HUDEP-2 (cell line): ENCODE data around the gene FBF1.

Experiments used
- DNase-seq, 76 experiments: peaks; one replicate each; lab custom pipeline; 2025; ENCODE audit not compliant: unreplicated experiment in 76 of 76; lab: John Stamatoyannopoulos, UW

FBF1 gene

GRCh38 chr17:75959051-75959838 is 18.4 kb upstream of the FBF1 start:
- DNase-seq: peak in 2 of 76 experiments; percentile 4 to 5

DNA sequence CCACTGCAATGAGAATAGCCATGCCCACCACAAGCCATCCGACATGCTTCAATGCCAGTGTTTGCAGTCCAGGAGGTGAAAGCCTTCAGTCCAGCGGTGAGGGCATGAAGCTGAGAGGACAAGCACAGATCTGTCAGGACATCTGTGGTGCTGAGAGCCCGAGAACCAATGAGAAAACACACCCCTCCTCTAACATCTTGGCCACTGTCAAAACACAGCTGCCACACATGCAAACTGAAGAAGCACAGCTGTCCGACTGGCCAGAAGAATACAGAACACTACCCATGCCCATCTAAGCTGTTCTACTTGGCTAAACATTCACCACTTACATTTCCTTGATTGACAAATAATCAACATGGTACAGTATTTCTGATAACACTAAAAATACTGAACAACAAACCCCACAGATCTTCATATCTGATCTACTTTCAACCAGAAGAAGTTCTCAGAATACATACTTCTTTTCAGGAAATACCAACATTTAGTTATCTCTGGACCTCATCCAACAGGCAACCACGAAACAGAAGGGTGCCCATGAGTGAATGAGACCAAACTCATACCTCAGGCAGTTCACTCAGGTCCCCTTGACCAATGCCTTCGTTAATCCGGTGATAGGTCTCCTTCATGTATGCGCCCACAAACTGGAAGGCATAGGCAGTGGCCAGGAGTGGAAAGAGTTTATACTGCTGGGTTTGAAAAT is 10.2 kb upstream of the FBF1 start:
- peak in 71 of 76 experiments; percentile 17 to 94 (median 60) for DNase-seq

- no peak for DNase-seq
Measured at GRCh38 chr17:75950421-75950820, 9.6 kb upstream of the FBF1 start.

DNA sequence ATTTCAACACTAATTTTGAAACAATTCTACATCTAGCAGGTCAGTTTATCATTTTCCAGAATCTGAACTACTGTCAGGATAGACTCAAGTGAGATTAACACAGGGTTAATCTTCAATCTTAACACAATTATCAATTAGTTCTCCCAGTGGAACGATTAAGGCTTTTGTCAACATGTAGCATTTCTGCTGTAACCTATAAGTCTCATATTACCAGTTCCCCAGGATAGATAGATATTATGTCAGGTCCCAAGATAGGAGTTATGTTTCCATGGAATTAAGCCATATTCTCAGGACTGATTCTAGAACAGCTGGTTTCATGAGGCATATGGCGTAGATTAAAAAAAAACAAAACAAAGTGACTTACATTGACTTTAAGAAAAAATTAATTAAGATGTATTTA is 4.4 kb upstream of the FBF1 start:
- DNase-seq: no peak

DNA sequence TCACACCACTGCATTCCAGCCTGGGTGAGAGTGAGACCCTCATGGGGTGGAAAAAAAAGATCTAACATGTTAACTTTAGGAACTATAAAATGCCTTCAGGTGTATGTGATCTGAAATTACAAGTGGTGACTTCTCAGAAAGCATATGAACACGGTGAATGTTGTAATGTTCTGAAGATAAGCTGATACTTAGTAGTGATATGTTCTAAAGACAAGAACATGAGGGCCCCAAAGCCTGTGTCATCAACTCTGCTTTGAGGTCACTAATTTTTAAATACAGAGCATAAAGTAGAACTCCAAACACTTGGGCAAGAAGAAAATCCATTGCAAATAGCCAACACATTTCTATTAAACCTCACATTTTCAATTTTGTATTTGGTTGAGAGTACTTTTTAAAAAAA is 2.6 kb upstream of the FBF1 start:
- DNase-seq: peak in 2 of 76 experiments; percentile 6 to 22

GRCh38 chr17:75942473-75942872 is 1.6 kb upstream of the FBF1 start:
- DNase-seq: no peak

GRCh38 chr17:75941442-75941819 is 589 bp upstream of the FBF1 start:
- DNase-seq: no peak

- DNase-seq: no peak
Measured at GRCh38 chr17:75937652-75938051, 3.2 kb downstream of the FBF1 start.

DNA sequence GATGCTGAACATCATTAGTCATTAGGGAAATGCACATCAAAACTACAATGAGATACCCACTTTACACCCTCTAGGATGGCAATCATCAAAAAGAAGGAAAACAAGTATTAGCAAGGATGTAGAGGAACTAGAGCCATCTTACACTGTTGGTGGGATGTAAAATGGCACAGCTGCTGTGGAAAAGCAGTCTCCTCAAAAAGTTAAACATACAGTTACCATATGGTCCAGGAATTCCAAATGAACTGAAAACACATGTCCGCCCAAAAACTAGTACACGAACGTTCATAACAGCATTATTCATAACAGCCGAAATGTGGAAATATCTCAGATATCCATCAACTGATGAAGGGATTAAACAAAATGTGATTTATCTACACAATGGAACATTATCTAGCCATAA is 7.0 kb downstream of the FBF1 start:
- no peak for DNase-seq

GRCh38 chr17:75932852-75933251 is 8.0 kb downstream of the FBF1 start:
- no peak for DNase-seq

DNA sequence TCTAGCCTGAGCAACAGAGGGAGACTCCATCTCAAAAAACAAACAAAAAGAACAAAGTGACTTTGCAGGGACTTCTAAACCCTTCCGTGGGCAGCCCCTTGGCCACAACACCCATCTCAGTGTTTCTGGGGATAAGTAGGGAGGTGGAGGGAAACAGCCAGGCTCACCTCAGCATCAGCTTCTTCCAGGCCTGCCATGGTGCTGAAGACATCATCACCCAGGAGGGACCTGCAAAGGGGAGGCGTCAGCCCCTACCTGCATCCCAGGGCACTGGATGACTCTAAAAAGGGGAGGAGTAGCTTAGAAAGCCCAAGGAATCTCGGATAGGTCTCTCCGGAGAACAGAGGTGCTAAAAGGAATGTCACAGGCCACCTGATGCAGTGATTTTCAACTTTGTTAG is 9.8 kb downstream of the FBF1 start:
- no peak for DNase-seq

DNA sequence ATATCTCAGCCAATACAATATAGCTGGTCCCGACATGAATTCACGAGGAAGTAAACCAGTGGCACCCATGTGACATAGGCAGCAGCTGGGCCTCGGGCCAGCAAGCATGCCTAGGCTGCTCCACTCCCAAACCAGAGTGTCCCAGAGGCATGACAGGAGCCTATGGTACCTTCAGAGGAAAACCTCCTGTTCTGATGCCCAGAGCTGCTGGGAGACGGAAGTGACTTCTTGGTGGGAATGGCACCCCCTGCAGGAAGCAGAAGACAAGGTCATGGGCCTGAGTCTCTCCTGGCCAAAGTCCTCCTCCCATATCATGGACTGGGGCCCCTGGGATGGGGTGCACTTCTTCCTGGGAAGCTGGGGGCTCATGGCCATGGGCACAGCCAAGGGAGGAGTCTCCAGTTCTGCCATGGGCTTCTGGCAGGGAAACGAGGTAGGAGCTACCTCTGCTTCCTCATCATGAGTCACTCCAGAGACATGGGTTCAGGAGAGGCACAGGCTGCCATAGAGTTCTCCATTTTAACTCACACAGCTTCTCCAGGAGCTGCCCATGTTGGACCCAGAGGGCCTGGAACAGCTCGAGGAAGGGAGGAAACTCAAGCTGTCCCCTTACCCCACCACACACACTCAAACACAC is 13.4 kb downstream of the FBF1 start:
- DNase-seq: peak in 33 of 76 experiments; percentile 1 to 51 (median 20)

DNA sequence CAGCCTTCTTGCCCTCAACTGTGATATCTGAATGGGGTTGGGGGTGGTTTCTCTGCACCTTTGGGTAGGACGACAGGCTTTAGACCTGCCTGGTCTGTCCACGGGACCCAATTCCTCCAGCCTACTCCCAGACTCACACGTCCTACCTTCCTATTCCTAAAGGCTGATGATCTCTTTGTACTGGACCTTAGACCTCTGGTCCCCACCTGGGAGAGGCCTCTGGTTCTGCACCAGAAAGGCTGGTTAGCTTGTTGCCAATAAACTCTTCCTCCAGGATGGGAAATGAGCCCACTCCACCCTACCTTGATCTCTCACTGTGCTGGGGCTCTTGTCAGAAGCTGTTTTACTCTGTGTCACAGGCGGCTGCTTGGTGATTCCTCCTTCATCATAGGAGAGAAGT is 14.4 kb downstream of the FBF1 start:
- DNase-seq: no peak

- DNase-seq: no peak
Measured at GRCh38 chr17:75925912-75926311, 14.9 kb downstream of the FBF1 start.

DNA sequence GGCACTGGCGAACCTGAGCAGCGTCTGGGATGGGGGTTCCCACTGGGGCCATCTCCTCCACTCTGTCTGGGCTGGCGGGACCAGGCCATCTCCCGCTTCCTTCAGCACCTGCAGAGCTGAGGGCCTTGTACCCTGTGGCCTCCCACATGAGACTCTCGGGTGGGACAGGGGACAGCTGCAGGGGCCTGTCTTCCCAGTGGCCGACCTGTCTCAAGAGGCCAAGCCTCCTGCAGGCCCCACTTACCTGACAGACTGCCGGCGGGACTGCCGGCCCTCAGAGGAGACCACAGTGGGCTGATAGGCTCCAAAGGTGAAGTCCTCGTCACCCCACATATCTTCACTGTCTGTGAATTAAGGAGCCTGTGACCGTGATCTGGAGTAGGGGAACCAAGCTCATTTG is 15.7 kb downstream of the FBF1 start:
- DNase-seq: no peak

GRCh38 chr17:75922963-75923874 is 17.6 kb downstream of the FBF1 start:
- peak in 1 of 76 experiments; percentile 12 for DNase-seq

DNA sequence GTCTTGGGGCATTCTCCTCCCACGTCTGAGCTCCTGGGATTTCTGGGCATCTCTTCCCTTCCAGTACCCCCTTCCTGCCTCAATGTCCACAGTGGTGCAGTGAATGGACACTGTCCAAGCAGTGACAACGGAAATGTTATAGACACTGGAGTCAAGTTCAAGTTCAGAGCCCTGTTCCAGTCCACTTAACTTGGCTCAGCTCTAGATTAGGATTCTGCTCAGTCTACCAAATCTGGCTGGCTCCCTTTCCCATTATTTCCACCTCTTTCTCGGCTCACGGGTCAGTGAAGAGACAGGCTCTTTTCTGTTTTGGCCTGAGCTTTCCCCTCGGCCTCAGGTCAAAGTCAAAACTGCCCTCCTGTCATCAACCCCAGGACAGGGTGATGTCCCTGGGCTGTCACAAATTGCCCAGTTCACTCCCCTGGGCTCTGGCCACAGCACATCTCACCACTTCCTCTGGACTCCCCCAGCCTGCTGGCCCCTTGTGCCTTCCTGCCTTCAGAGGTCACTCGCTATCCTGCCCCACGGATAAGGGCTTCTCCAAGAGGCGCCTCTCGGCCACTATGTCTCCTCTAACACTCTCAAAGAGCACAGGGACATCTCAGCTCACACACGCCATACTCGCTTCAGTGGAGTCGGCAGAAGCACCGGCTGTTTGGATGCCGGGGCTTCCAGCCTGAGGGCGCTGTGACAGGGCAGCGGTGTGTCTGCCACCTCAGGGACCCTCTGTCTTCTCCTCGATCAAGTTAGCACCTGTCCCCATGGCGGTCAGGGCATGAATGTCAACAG is 18.5 kb downstream of the FBF1 start:
- no peak for DNase-seq

- DNase-seq: no peak
Measured at GRCh38 chr17:75921596-75921995, 19.2 kb downstream of the FBF1 start.

DNA sequence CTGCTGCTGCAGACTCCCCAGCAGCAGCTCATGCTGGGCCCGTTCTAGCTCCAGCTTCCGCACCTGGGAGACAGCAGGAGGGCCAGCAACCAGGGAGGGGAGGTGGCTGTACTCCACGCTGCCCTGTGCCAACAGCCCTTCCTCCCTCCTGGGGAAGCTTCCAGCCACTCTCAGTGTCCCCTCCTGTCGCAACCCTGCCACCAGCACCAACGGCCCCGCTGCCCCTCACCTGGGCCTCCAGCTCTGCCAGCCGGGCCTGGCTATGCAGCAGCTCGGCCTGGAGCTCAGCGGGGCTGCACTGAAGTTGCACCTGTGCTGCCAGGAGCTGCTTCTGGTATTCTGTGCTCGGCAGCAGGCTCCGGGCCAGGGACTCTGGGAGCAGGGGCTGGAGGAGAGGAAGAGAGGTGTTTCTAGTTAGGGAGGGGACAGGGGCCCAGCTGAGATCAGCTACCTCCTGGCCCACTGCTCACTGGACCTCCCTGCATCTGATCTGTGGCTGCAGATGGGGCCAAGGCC is 20.7 kb downstream of the FBF1 start:
- no peak for DNase-seq

DNA sequence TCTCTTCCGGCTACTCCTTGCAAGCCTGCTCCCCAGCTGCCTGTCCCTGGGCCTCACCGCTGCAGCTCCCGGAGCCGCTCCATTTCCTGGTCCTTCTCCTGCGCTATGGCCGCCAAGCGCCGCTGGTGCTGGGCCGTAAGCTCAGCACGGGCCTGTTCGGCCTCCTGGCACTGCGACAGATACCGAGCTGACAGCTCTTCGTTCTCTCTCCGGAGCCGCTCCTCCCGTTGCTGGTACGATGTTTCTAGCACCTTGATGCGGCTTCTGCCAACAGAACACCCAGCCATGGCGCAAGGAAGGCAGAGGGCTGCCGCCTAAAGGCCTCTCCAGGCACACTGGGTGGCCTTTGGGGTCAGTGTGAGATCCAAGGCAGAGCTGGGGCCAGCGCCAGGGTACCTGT is 21.2 kb downstream of the FBF1 start:
- no peak for DNase-seq
